CD8-positive, alpha-beta memory T cell (primary cell): Measurements from ENCODE around the gene MYO18B. TPM values are rescaled to one million over a fixed set of nuclear protein-coding genes. Genes with fewer than 3 reads are reported as not detected.
"Not testable (repeated sequence)": the region's sequence is repeated elsewhere in the genome, so short reads cannot be mapped to it uniquely, and the experiment has no call there.

Source experiments
- CTCF ChIA-PET: fragments of 350-600 bp; sonication (Branson Sonifier 250); formaldehyde crosslinking; loops from one replicate; lab custom pipeline; 2021; ENCODE audit warnings: antibody characterized with exemption; lab: Charles Lee
- POLR2A ChIA-PET: fragments of 350-600 bp; sonication (Branson Sonifier 250); formaldehyde crosslinking; loops from one replicate; lab custom pipeline; 2021; ENCODE audit warnings: antibody characterized with exemption; lab: Charles Lee
- DNase-seq, 5 donors: peaks; one replicate each; pipeline versions ENCODE4 v3.0.0 to v3.0.0-alpha.2; 2020 to 2022; ENCODE audit warnings: mixed read lengths in 1 of 5
- H3K27ac ChIP-seq: one replicate; pipeline ENCODE4 v1.7.0; 2013; ENCODE audit warnings: low read depth, mild to moderate bottlenecking, low read length, moderate library complexity
- H3K27me3 ChIP-seq: 2 replicates; pipeline ENCODE4 v1.7.0; 2013; ENCODE audit warnings: low read length, mild to moderate bottlenecking; ENCODE audit not compliant: insufficient read depth, poor library complexity, severe bottlenecking
- H3K36me3 ChIP-seq: 2 replicates; pipeline ENCODE4 v1.7.0; 2013; ENCODE audit warnings: mild to moderate bottlenecking, low read length, moderate library complexity; ENCODE audit not compliant: insufficient read depth
- H3K4me1 ChIP-seq: 2 replicates; pipeline ENCODE4 v1.7.0; 2013; ENCODE audit warnings: mild to moderate bottlenecking, low read length, moderate library complexity; ENCODE audit not compliant: insufficient read depth
- H3K4me3 ChIP-seq: 2 replicates; pipeline ENCODE4 v1.7.0; 2013; ENCODE audit warnings: mild to moderate bottlenecking, low read length
- H3K9me3 ChIP-seq: 2 replicates; pipeline ENCODE4 v1.7.0; 2013; ENCODE audit warnings: mild to moderate bottlenecking, low read length
- H3K27ac Mint-ChIP-seq, 8 donors: one replicate each; pipeline ENCODE4 v1.8.0; 2020 to 2021; ENCODE audit warnings: mixed read lengths in 8 of 8, mild to moderate bottlenecking in 6 of 8, inconsistent platforms in 3 of 8, moderate library complexity in 3 of 8
- H3K27me3 Mint-ChIP-seq, 2 donors: one replicate each; pipeline ENCODE4 v1.8.0; 2020 to 2021; ENCODE audit warnings: mixed read lengths in 2 of 2, mild to moderate bottlenecking in 1 of 2, moderate library complexity in 1 of 2
- H3K36me3 Mint-ChIP-seq, 3 donors: one replicate each; pipeline ENCODE4 v1.8.0; 2020 to 2021; ENCODE audit warnings: mixed read lengths in 3 of 3, inconsistent platforms in 1 of 3, mild to moderate bottlenecking in 1 of 3
- H3K4me1 Mint-ChIP-seq, 3 donors: one replicate each; pipeline ENCODE4 v1.8.0; 2020 to 2021; ENCODE audit warnings: mixed read lengths in 3 of 3, inconsistent platforms in 1 of 3, mild to moderate bottlenecking in 1 of 3
- H3K4me3 Mint-ChIP-seq, 7 donors: one replicate each; pipeline ENCODE4 v1.8.0; 2020 to 2021; ENCODE audit warnings: mixed read lengths in 7 of 7, mild to moderate bottlenecking in 6 of 7, moderate library complexity in 4 of 7, inconsistent platforms in 2 of 7
- H3K9me3 Mint-ChIP-seq, 5 donors: one replicate each; pipeline ENCODE4 v1.8.0; 2020 to 2022; ENCODE audit warnings: mixed read lengths in 5 of 5, mild to moderate bottlenecking in 3 of 5, moderate library complexity in 2 of 5, inconsistent platforms in 1 of 5
- polyA plus RNA-seq: library from polyadenylated mRNA; unstranded; fragments of 300-500 nt; fragmentation: Illumina TruSeq; gene quantifications from one replicate; pipeline ENCODE4 v1.2.3, GENCODE V29; 2021
- total RNA-seq, 2 experiments: library from RNA; stranded (reverse); gene quantifications; one replicate each; pipeline ENCODE4 v1.2.3, GENCODE V29; 2021

Gene MYO18B
- total and polyA plus RNA-seq, 3 experiments from 2014 or later = 0.06 to 0.84 (median 0.59) TPM

- no peak overlapping the region for H3K4me3 ChIP-seq
- H3K27ac ChIP-seq = no peak overlapping the region
- ChIA-PET POLR2A (no interaction called here), CTCF (no interaction called here)
- no peak overlapping the region for H3K27ac Mint-ChIP-seq
- peaks cover 0 to 6% (median 0%) of the 10 kb centered on the region in 3 donors for H3K4me1 Mint-ChIP-seq
- no peaks in the 10 kb centered on the region for H3K36me3 ChIP-seq
- H3K9me3 ChIP-seq = no peaks in the 10 kb centered on the region
- H3K4me1 ChIP-seq = no peaks in the 10 kb centered on the region
- no peak overlapping the region for H3K4me3 Mint-ChIP-seq
- peaks cover 0 to 4% (median 0%) of the 10 kb centered on the region in 5 donors for H3K9me3 Mint-ChIP-seq
- DNase-seq = no peak
- no peaks in the 10 kb centered on the region for H3K36me3 Mint-ChIP-seq
- H3K27me3 ChIP-seq = no peaks in the 10 kb centered on the region
- H3K27me3 Mint-ChIP-seq = peaks cover 7 to 24% of the 10 kb centered on the region in 2 donors
Observed at GRCh38 chr22:25969901-25970300, 227.9 kb downstream of the MYO18B start.

- Histone ChIP-seq H3K36me3 (no peaks in the 10 kb centered on the region), H3K27ac (no peak overlapping the region), H3K9me3 (no peaks in the 10 kb centered on the region), H3K27me3 (no peaks in the 10 kb centered on the region), H3K4me3 (no peak overlapping the region), H3K4me1 (no peaks in the 10 kb centered on the region)
- peaks cover 0 to 4% (median 0%) of the 10 kb centered on the region in 5 donors for H3K9me3 Mint-ChIP-seq
- H3K4me1 Mint-ChIP-seq = peaks cover 0 to 6% (median 0%) of the 10 kb centered on the region in 3 donors
- POLR2A ChIA-PET = no interaction called here
- H3K4me3 Mint-ChIP-seq = no peak overlapping the region
- CTCF ChIA-PET = no interaction called here
- H3K27ac Mint-ChIP-seq = no peak overlapping the region
- no peaks in the 10 kb centered on the region for H3K36me3 Mint-ChIP-seq
- DNase-seq = no peak
- peaks cover 7 to 19% of the 10 kb centered on the region in 2 donors for H3K27me3 Mint-ChIP-seq
Observed at GRCh38 chr22:25970374-25970911, 228.5 kb downstream of the MYO18B start.

GRCh38 chr22:25970999-25971811 lies 229.2 kb downstream of the MYO18B start:
- Mint-ChIP-seq H3K9me3 (peaks cover 0 to 4% (median 0%) of the 10 kb centered on the region in 5 donors), H3K27ac (no peak overlapping the region), H3K27me3 (peaks cover 7 to 14% of the 10 kb centered on the region in 2 donors), H3K4me3 (no peak overlapping the region), H3K36me3 (no peaks in the 10 kb centered on the region), H3K4me1 (peaks cover 0 to 6% (median 0%) of the 10 kb centered on the region in 3 donors)
- H3K27me3 ChIP-seq = no peaks in the 10 kb centered on the region
- POLR2A ChIA-PET = no interaction called here
- no peaks in the 10 kb centered on the region for H3K36me3 ChIP-seq
- H3K27ac ChIP-seq = no peak overlapping the region
- H3K4me1 ChIP-seq = no peaks in the 10 kb centered on the region
- no peak overlapping the region for H3K4me3 ChIP-seq
- no peak for DNase-seq
- H3K9me3 ChIP-seq = no peaks in the 10 kb centered on the region
- CTCF ChIA-PET = no interaction called here

- ChIA-PET CTCF (no interaction called here), POLR2A (no interaction called here)
- H3K9me3 Mint-ChIP-seq = peaks cover 0 to 4% (median 0%) of the 10 kb centered on the region in 5 donors
- Histone ChIP-seq H3K36me3 (no peaks in the 10 kb centered on the region), H3K9me3 (no peaks in the 10 kb centered on the region), H3K27me3 (no peaks in the 10 kb centered on the region), H3K4me3 (no peak overlapping the region), H3K4me1 (no peaks in the 10 kb centered on the region), H3K27ac (no peak overlapping the region)
- H3K4me1 Mint-ChIP-seq = no peaks in the 10 kb centered on the region
- no peak for DNase-seq
- H3K36me3 Mint-ChIP-seq = no peaks in the 10 kb centered on the region
- no peak overlapping the region for H3K27ac Mint-ChIP-seq
- peaks cover 6 to 9% of the 10 kb centered on the region in 2 donors for H3K27me3 Mint-ChIP-seq
- no peak overlapping the region for H3K4me3 Mint-ChIP-seq
Observed at GRCh38 chr22:25972397-25972796, 230.4 kb downstream of the MYO18B start.

GRCh38 chr22:25976356-25976755 lies 234.4 kb downstream of the MYO18B start:
- Histone ChIP-seq H3K4me1 (no peaks in the 10 kb centered on the region), H3K9me3 (no peaks in the 10 kb centered on the region), H3K27ac (no peak overlapping the region), H3K36me3 (no peaks in the 10 kb centered on the region), H3K27me3 (no peaks in the 10 kb centered on the region), H3K4me3 (no peak overlapping the region)
- Mint-ChIP-seq H3K27me3 (peaks cover 5 to 15% of the 10 kb centered on the region in 2 donors), H3K36me3 (no peaks in the 10 kb centered on the region), H3K4me3 (no peak overlapping the region), H3K9me3 (peaks cover 0 to 4% (median 0%) of the 10 kb centered on the region in 5 donors), H3K27ac (no peak overlapping the region), H3K4me1 (no peaks in the 10 kb centered on the region)
- POLR2A ChIA-PET = no interaction called here
- no peak for DNase-seq
- CTCF ChIA-PET = no interaction called here

GRCh38 chr22:25979968-25980367 lies 238.0 kb downstream of the MYO18B start:
- no peaks in the 10 kb centered on the region for H3K4me1 Mint-ChIP-seq
- peaks cover 5 to 12% of the 10 kb centered on the region in 2 donors for H3K27me3 Mint-ChIP-seq
- Histone ChIP-seq H3K4me1 (no peaks in the 10 kb centered on the region), H3K4me3 (no peak overlapping the region), H3K36me3 (no peaks in the 10 kb centered on the region), H3K9me3 (no peaks in the 10 kb centered on the region), H3K27me3 (no peaks in the 10 kb centered on the region), H3K27ac (no peak overlapping the region)
- DNase-seq = no peak
- H3K27ac Mint-ChIP-seq = no peak overlapping the region
- peaks cover 0 to 4% (median 0%) of the 10 kb centered on the region in 5 donors for H3K9me3 Mint-ChIP-seq
- no peaks in the 10 kb centered on the region for H3K36me3 Mint-ChIP-seq
- ChIA-PET POLR2A (no interaction called here), CTCF (no interaction called here)
- no peak overlapping the region for H3K4me3 Mint-ChIP-seq

GRCh38 chr22:25984911-25985310 lies 242.9 kb downstream of the MYO18B start:
- H3K36me3 ChIP-seq, H3K4me1 Mint-ChIP-seq, H3K9me3 ChIP-seq, H3K27ac ChIP-seq, H3K4me1 ChIP-seq, POLR2A ChIA-PET, H3K9me3 Mint-ChIP-seq, DNase-seq, H3K27ac Mint-ChIP-seq, H3K36me3 Mint-ChIP-seq, H3K4me3 ChIP-seq, CTCF ChIA-PET, H3K27me3 ChIP-seq, H3K4me3 Mint-ChIP-seq: not testable (repeated sequence)
- H3K27me3 Mint-ChIP-seq = peaks cover 9 to 11% of the 10 kb centered on the region in 2 donors

- H3K36me3 Mint-ChIP-seq = no peaks in the 10 kb centered on the region
- peaks cover 4 to 6% of the 10 kb centered on the region in 2 donors for H3K27me3 Mint-ChIP-seq
- no peak overlapping the region for H3K4me3 Mint-ChIP-seq
- DNase-seq = no peak
- Histone ChIP-seq H3K4me1 (no peaks in the 10 kb centered on the region), H3K4me3 (no peak overlapping the region), H3K27ac (no peak overlapping the region), H3K36me3 (no peaks in the 10 kb centered on the region), H3K9me3 (no peaks in the 10 kb centered on the region), H3K27me3 (no peaks in the 10 kb centered on the region)
- ChIA-PET POLR2A (no interaction called here), CTCF (no interaction called here)
- H3K9me3 Mint-ChIP-seq = no peaks in the 10 kb centered on the region
- H3K4me1 Mint-ChIP-seq = peaks cover 0 to 1% (median 0%) of the 10 kb centered on the region in 3 donors
- H3K27ac Mint-ChIP-seq = no peak overlapping the region
Observed at GRCh38 chr22:25987948-25988347, 246.0 kb downstream of the MYO18B start.
